B cell (primary cell): ENCODE data around the gene ME1.

Source experiments
- EZH2 ChIP-seq: IDR thresholded peaks from 2 replicates; pipeline ENCODE4 v1.6.1; 2012; ENCODE audit warnings: borderline replicate concordance, low read depth, mild to moderate bottlenecking, moderate library complexity, low read length; ENCODE audit not compliant: insufficient read depth, poor library complexity, severe bottlenecking
- TF ChIP-seq, protein P1 (sequence below): fragments of 200-600 bp; IDR thresholded peaks from one replicate; pipeline ENCODE4 v1.8.0; 2022; ENCODE audit warnings: antibody characterized with exemption, mild to moderate bottlenecking

DNA sequence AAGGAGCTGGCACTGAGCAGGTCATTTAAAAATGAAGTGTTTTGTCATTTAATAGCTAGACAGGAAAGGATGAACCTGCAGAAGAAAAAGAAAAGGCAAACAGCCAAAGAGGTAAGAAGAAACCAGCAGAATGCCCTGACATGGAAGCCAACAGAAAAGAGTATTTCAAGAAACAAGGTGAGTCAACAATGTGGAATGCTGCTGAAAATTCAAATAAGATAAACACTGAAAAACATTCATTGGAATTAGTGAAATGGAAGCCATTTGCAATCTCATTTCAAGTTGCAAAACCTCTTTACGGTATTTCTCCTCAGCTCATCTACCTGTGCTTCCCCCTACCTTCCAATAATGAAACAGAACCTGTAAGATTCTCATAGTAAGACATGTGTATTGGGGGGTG is 178.1 kb downstream of the ME1 start:
- TF ChIP-seq, protein P1, sequence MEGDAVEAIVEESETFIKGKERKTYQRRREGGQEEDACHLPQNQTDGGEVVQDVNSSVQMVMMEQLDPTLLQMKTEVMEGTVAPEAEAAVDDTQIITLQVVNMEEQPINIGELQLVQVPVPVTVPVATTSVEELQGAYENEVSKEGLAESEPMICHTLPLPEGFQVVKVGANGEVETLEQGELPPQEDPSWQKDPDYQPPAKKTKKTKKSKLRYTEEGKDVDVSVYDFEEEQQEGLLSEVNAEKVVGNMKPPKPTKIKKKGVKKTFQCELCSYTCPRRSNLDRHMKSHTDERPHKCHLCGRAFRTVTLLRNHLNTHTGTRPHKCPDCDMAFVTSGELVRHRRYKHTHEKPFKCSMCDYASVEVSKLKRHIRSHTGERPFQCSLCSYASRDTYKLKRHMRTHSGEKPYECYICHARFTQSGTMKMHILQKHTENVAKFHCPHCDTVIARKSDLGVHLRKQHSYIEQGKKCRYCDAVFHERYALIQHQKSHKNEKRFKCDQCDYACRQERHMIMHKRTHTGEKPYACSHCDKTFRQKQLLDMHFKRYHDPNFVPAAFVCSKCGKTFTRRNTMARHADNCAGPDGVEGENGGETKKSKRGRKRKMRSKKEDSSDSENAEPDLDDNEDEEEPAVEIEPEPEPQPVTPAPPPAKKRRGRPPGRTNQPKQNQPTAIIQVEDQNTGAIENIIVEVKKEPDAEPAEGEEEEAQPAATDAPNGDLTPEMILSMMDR: no peak
- TF ChIP-seq EZH2: no peak
